ENCODE data around the gene MBD3L2.
"Not testable (repeated sequence)": the region's sequence is repeated elsewhere in the genome, so short reads cannot be mapped to it uniquely, and the experiment has no call there.

MBD3L2 gene

DNA sequence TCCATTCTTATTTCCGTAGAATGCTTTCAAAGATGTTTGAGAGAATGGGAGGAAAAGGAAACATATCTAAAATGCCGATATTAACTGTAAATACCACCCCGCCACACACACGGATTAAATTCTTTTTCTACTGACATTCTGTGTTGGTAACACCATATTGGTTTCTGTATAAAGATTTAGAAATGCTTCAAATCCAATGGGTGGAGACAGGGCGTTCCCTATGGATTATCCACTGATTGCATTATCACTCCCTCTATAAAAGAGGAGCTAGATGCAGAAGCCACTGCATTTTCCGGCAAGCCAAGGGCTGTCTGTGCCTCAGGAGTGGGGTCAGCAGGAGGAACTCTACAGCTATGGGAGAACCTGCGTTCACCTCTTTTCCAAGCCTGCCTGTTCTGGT is at the start of gene MBD3L2:
TSS of gene MBD3L2 (plus strand) at position 301 of the 400 bp plus-strand sequence. CDS start at position 354, 53 bp downstream.
- DNase-seq (ENCODE audit: low read depth) = not testable (repeated sequence)

DNA sequence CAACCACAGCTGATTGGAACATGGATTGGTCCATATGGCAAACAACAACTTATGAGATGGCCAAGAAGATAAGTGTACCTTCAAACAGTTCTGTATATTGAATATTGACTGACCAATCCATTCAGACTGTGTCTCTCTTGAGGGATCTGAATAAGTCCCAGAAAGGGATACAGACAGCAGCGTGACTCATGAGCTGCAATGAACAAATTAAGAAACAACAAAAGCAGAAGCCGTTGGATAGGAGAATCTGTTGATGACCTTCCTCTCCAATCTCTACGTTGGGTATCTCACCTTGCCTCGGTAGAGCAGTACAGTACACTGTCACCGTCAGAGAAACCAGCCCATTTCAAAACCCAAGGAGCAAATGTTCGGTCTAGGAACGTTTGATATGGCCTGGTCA is 49.2 kb upstream of the MBD3L2 start:
- DNase-seq (ENCODE audit: low read depth) = no peak

- DNase-seq (ENCODE audit: low read depth) = no peak
Measured at GRCh38 chr19:7000333-7000732, 48.8 kb upstream of the MBD3L2 start.

GRCh38 chr19:7000816-7001215 is 48.3 kb upstream of the MBD3L2 start:
- no peak for DNase-seq (ENCODE audit: low read depth)

GRCh38 chr19:7004313-7004931 is 44.7 kb upstream of the MBD3L2 start:
- no peak for DNase-seq (ENCODE audit: low read depth)

- no peak for DNase-seq (ENCODE audit: low read depth)
Measured at GRCh38 chr19:7006135-7006704, 42.9 kb upstream of the MBD3L2 start.

DNA sequence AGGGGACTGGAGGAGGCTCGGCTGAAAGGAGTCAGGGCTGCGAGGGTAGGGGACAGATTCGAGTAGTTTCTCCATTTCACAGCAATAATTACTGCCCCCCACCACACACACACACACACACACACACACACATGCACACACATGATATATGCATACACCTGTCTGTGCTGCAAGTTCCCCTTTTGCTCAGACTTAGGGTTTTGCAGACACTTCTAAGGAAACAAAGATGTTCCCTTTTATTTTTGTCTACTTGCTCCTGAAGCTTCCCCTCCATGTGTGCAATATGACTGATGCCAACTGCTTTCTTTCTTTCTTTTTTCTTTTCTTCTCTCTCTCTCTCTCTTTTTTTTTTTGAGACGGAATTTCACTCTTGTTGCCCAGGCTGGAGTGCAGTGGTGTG is 41.3 kb upstream of the MBD3L2 start:
- DNase-seq (ENCODE audit: low read depth) = no peak

DNA sequence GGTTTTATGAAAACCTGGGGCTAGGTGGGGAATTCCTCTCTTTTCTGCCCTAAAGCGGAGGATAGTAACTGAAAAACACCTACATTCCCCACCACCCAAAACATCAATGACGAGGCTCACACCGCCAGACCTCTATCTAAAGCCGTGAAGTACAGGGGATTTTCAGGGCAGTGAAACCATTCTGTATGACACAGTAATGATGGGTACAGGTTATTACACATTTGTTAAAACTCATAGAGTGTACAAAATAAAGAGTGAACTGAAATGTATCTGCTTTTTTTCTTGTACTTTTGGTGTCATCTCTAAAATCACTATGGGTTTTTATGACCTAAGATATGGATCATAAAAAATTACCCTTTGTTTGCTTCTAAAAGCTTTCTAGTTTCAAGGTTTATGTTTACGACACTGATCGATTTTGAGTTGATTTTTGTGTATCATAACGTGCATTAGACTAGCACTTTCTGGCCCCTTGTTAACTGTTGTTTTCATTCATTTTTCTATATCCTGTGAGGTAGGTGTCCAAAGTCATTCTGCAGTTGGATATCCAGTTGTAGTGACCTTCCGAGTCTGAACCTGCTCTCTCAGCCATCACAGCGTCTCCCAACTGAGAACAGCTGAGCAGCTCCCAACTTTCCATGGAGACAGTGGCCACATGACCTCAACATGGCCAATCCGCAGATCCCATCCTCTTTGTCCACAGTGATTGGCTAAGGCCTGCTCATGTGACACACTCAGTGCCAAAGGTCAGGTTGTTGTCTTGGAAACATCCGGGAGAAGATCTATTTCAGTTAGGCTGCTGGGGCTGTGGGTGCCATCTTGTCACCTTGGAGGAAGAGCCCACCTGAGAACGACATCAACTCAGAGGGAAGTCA is 38.2 kb upstream of the MBD3L2 start:
- no peak for DNase-seq (ENCODE audit: low read depth)

DNA sequence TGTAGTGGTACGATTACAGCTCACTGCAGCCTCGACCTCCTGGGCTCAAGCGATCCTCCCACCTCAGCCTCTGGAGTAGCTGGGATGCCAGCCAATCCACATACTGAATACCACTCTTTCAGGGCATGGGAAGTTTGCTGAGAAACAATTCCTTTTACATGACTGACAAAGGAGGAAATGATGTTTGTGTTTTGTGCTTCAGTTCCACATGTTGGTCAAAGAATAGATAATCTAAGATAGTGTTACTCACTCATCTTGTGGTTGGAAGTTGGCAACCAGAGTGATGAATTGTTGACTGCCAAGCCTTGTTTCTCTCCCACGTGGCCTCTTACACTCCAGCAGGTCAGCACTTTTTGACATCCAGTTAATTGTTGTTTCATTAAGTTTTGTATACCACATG is 35.4 kb upstream of the MBD3L2 start:
- DNase-seq (ENCODE audit: low read depth) = no peak

GRCh38 chr19:7018828-7019227 is 30.3 kb upstream of the MBD3L2 start:
- DNase-seq (ENCODE audit: low read depth) = no peak

DNA sequence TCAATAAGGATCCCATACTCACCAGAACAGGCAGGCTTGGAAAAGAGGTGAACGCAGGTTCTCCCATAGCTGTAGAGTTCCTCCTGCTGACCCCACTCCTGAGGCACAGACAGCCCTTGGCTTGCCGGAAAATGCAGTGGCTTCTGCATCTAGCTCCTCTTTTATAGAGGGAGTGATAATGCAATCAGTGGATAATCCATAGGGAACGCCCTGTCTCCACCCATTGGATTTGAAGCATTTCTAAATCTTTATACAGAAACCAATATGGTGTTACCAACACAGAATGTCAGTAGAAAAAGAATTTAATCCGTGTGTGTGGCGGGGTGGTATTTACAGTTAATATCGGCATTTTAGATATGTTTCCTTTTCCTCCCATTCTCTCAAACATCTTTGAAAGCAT is 27.8 kb upstream of the MBD3L2 start, which contains the start of gene MBD3L2B:
TSS of gene MBD3L2B (minus strand) at position 101 of the 400 bp plus-strand sequence. CDS start at position 67, 34 bp downstream.
- not testable (repeated sequence) for DNase-seq (ENCODE audit: low read depth)

DNA sequence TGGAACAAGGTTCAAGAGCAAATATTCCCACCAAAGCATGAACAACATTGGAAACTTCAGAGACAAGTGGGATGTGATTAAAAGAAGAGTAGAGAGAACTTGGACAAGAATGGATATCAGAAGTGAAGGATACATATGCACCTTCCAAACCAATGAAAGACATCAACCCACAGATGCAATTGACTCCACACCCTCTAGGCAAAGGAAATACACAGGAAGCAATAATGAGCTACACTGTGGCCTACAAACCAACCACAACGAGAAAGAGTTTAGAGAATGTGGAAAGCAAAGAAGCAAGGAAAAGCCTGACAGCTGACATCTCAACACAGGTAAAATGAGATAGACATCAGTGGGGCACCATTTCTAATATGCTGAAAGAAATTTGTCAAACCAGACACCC is 20.3 kb upstream of the MBD3L2 start:
- DNase-seq (ENCODE audit: low read depth) = not testable (repeated sequence)

GRCh38 chr19:7030278-7030677 is 18.8 kb upstream of the MBD3L2 start, which contains the start of gene MBD3L5:
TSS of gene MBD3L5 (plus strand) at chr19:7030578. CDS start at chr19:7030612, 34 bp downstream.
- DNase-seq (ENCODE audit: low read depth) = not testable (repeated sequence)

GRCh38 chr19:7040079-7040478 is 9.0 kb upstream of the MBD3L2 start, which contains the start of gene MBD3L4:
TSS of gene MBD3L4 (minus strand) at chr19:7040179. CDS start at chr19:7040144, 35 bp downstream.
- DNase-seq (ENCODE audit: low read depth) = not testable (repeated sequence)

GRCh38 chr19:7041563-7041962 is 7.6 kb upstream of the MBD3L2 start:
- not testable (repeated sequence) for DNase-seq (ENCODE audit: low read depth)

- DNase-seq (ENCODE audit: low read depth) = not testable (repeated sequence)
Measured at GRCh38 chr19:7051421-7051820, 2.3 kb downstream of the MBD3L2 start.

- DNase-seq (ENCODE audit: low read depth) = not testable (repeated sequence)
Measured at GRCh38 chr19:7052896-7053295, 3.8 kb downstream of the MBD3L2 start.

GRCh38 chr19:7054635-7055368 is 5.7 kb downstream of the MBD3L2 start:
- DNase-seq (ENCODE audit: low read depth) = not testable (repeated sequence)

- not testable (repeated sequence) for DNase-seq (ENCODE audit: low read depth)
Measured at GRCh38 chr19:7055679-7056078, 6.6 kb downstream of the MBD3L2 start.

DNA sequence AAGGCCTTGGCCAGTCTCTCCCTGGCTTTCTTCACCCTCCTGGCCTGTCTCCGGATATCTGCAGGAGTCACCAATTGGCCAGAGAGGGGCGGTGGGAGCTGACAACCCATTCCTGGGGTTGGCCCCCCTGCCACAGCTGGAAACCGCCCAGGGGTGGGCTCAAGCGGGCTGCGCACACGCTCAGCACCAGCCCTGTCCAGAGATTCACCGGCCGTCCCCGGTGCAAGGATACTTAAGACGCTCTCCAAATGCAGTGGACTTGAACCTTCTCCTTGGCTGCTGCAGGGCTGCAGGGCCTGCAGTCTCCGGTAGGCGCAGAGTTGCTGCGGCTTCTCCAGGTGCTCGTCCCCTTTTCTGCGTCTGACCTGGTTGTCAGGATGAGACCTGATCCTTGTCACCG is 7.2 kb downstream of the MBD3L2 start:
- not testable (repeated sequence) for DNase-seq (ENCODE audit: low read depth)

DNA sequence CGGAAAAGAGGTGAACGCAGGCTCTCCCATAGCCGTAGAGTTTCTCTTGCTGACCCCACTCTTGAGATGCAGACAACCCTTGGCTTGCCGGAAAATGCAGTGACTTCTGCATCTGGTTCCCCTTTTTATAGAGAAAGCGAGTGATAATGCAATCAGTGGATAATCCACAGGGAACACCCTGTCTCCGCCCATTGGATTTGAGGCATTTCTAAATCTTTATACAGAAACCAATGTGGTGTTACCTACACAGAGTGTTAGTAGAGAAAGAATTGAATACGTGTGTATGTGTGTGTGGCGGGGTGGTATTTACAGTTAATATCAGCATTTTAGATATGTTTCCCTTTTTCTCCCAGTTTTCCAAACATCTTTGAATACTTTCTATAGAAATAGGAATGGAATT is 9.5 kb downstream of the MBD3L2 start, which contains the start of gene MBD3L3:
TSS of gene MBD3L3 (minus strand) at position 101 of the 400 bp plus-strand sequence. CDS start at position 30, 71 bp downstream.
- not testable (repeated sequence) for DNase-seq (ENCODE audit: low read depth)

GRCh38 chr19:7059977-7060376 is 10.9 kb downstream of the MBD3L2 start:
- not testable (repeated sequence) for DNase-seq (ENCODE audit: low read depth)

Data from HS-27A (cell line).